ENCODE measurements around the gene TNNT1.
"Not testable (repeated sequence)": the region's sequence is repeated elsewhere in the genome, so short reads cannot be mapped to it uniquely, and the experiment has no call there.

The TNNT1 gene

GRCh38 chr19:55149078-55150003, at the start of gene TNNT1:
Gene TNNT1, minus strand, starts transcription at chr19:55149206. Its CDS starts 2,049 bp downstream, at chr19:55147157.
- no peak for DNase-seq

DNA sequence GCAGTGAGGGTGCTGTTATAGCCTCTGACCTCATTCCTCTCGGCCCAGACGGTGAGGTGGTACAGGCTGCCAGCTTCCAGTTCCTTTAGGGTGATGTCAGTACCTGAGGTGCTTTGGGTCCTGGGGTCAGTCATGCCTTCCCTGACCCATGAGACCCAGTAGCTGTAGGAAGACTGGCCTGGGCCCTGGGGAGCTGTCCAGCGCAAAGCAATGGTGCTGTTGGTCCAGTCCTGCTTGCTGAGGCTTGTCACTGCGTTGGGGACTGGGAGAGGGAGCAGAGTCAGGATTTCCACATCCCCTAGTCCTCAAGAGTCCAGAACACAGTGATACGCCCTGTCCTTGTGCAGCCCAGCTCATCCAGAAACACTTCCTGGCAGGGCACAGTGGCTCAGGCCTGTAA, 49.6 kb upstream of the TNNT1 start:
- no peak for DNase-seq

DNA sequence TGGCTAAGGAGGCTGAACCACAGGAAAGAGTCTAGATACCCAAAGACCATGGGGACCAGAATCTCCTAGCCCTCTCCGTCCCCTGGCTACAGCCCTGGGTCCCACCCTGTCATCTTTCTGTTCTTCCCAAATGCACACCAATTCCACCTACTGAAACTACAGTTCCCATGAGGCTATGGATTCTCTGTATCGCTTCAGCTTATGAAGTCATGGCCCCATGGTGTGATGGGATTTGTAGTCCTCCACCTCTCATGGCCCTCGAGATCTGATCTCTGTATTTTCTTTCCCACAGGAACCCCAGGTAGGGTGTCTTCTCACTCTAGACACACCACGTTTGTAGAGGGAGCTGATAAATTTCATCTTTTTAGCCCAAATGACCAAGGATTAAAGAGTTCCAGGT, 48.5 kb upstream of the TNNT1 start:
- no peak for DNase-seq

GRCh38 chr19:55196803-55197202, 47.8 kb upstream of the TNNT1 start:
- DNase-seq: no peak

GRCh38 chr19:55193481-55193880, 44.5 kb upstream of the TNNT1 start:
- no peak for DNase-seq

- DNase-seq: no peak
These were observed 40.4 kb upstream of the TNNT1 start for GRCh38 chr19:55189403-55189835.

- no peak for DNase-seq
These were observed 39.6 kb upstream of the TNNT1 start for GRCh38 chr19:55188625-55189024.

DNA sequence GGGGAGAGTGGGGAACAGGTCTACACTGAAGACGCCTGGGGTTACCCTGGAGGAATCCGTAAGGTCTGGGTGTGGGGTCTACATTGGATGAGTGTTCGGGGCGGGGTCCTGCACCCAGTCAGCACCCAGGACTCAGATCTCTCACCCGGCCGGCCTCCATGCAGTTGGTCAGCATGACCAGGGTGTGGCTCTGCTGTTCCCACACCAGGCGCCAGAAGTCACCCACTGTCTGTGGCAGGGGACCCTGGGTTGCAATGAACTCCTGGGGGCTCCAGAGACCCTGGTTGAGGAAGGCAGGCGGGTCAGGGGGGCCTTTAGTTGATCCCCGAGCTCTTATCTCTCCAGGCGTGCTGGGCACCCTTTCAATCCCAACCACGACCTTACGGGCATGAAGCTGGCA, 37.1 kb upstream of the TNNT1 start:
- no peak for DNase-seq

GRCh38 chr19:55181740-55182139, 32.7 kb upstream of the TNNT1 start:
- no peak for DNase-seq

DNA sequence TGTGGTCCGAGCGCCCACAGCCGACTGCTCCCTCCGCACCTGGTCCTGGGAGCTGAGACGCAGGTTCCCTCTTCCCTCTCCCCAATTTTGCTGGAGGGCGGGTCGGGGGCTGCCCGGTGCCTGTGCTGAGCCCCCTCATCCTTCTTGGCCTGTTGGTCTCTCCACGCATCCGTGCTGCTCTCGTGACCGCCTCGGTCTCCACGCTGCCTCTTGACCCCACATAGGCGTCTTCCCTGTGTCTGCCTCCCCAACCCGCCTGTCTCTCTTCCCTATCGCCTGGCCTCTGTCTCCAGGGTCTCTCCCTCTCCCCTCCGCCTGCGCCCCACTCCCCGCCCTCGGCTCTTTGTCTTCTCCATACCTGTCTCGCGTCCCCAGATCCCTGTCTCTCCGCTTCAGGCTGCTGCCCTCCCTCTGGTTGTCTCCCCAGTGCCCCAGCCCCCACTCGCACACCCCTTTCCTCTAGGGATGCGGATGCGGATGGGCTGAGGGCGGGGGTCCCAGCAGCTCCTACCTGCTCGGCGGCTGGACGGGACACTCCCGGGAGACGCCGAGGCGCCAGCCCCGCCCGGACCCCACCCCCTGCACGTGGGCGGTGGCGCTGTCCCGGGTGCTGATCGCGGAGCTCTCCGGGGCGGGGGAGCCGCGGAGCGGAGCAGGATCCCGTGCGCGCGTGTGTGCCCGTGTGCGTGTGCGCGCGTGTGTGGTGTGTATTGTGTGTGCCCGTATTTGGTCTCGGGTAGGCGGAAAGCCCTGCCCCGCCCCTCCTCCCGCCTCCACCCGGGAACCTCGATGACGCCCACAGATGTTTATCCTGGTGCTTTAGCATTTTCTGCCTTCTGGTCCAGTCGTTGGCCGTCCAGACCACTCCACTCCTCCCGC, 30.8 kb upstream of the TNNT1 start, which contains the start of gene SYT5:
Gene SYT5, minus strand, starts transcription at position 684 of the 879 bp plus-strand sequence. CDS start 1,248 bp downstream, outside the sequence.
- DNase-seq: peak; percentile 81

- peak; percentile 93 for DNase-seq
These were observed 30.0 kb upstream of the TNNT1 start for GRCh38 chr19:55178781-55179599.

GRCh38 chr19:55176076-55176475, 27.1 kb upstream of the TNNT1 start:
- DNase-seq: no peak

- DNase-seq: peak; percentile 28
These were observed 26.3 kb upstream of the TNNT1 start for GRCh38 chr19:55175117-55175867.

GRCh38 chr19:55174425-55175116, 25.6 kb upstream of the TNNT1 start:
- no peak for DNase-seq

GRCh38 chr19:55173714-55174409, 24.9 kb upstream of the TNNT1 start:
- DNase-seq: peak; percentile 83

DNA sequence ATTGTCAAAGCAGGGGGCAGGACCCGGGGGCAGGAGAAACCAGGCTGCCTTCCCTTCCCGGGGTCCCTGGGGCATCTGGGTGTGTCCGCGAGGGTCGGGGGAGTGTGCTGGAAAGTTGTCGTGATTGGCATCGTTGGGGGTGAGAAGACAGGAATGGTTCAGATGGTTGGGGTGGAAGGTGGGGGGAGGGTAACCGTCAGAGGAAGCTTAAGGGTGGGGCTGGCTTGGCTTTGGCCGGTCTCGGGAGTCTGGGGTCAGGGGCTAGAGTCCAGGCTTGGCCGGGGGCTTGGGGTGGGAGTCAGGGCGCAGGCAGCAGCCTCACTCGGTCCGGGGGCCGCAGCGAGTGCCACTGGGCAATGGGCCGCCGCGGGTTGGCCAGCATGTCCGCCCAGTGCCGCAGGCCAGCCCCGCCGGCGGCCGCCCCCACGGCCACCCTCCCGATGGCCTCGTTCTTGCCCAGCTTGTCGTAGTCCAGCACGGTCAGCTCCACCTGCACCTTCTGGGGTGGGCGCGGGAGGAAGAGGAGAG, 24.2 kb upstream of the TNNT1 start:
- no peak for DNase-seq

GRCh38 chr19:55172741-55173140, 23.7 kb upstream of the TNNT1 start:
- DNase-seq: no peak

GRCh38 chr19:55172318-55172717, 23.3 kb upstream of the TNNT1 start:
- not testable (repeated sequence) for DNase-seq

DNA sequence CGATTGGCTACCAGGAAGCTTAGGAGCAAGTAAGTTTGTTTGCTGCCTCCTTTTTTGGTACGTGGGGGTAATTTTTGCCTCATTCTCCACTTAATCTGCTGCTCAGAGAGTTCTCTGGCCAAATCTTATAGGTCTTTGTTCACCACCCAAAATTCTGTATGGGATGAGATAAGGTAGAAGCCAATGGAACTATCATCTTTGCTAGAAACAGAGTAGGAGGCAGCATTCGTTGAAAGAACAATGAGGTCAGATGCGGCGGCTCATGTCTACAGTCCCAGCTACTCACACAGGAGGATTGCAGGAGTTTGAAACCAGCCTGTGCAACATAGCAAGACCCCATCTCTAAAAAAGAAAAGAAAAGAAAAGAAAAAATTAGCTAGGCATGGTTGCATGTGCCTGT, 22.4 kb upstream of the TNNT1 start:
- DNase-seq: no peak

- DNase-seq: no peak
These were observed 20.1 kb upstream of the TNNT1 start for GRCh38 chr19:55169136-55169535.
